Nucleus accumbens (tissue), 56 donors: ENCODE results near the gene ZNF385B.

Experiments
- DNase-seq, 56 donors: peaks; one replicate each; lab custom pipeline; 2025; lab: John Stamatoyannopoulos, UW

ZNF385B gene

GRCh38 chr2:179429060-179429471 is 432.3 kb downstream of the ZNF385B start:
- no peak for DNase-seq

GRCh38 chr2:179428649-179429048 is 432.8 kb downstream of the ZNF385B start:
- DNase-seq: no peak

- DNase-seq: no peak
Observed at GRCh38 chr2:179427065-179427464, 434.3 kb downstream of the ZNF385B start.

- DNase-seq: no peak
Observed at GRCh38 chr2:179424571-179424970, 436.8 kb downstream of the ZNF385B start.

- DNase-seq: peak in 33 of 56 donors; percentile 2 to 74 (median 23)
Observed at GRCh38 chr2:179422037-179422643, 439.3 kb downstream of the ZNF385B start.

- no peak for DNase-seq
Observed at GRCh38 chr2:179417436-179417949, 443.9 kb downstream of the ZNF385B start.

GRCh38 chr2:179412112-179412511 is 449.3 kb downstream of the ZNF385B start:
- DNase-seq: no peak

GRCh38 chr2:179410552-179411356 is 450.7 kb downstream of the ZNF385B start:
- DNase-seq: peak in 28 of 56 donors; percentile 1 to 50 (median 12)

GRCh38 chr2:179403624-179404023 is 457.8 kb downstream of the ZNF385B start:
- no peak for DNase-seq

GRCh38 chr2:179393481-179393880 is 467.9 kb downstream of the ZNF385B start:
- DNase-seq: no peak
